H9 (cell line): ENCODE data around the gene LDB2. TPM values are rescaled to one million over a fixed set of nuclear protein-coding genes. Genes with fewer than 3 reads are reported as not detected.

Experiments used
- DNase-seq: peaks from one replicate; pipeline ENCODE4 v3.0.0-alpha.2; 2017
- H2AFZ ChIP-seq: one replicate; pipeline ENCODE4 v1.6.1; 2013; ENCODE audit warnings: mild to moderate bottlenecking, low read length, control low read depth, moderate library complexity
- H2AK5ac ChIP-seq: 2 replicates; pipeline ENCODE4 v1.6.1; 2013; ENCODE audit warnings: low read length, control low read depth, mixed read lengths; ENCODE audit not compliant: insufficient read length
- H2BK120ac ChIP-seq: one replicate; pipeline ENCODE4 v1.6.1; 2013; ENCODE audit warnings: low read depth, mild to moderate bottlenecking, low read length, control low read depth, inconsistent platforms; ENCODE audit not compliant: poor library complexity, severe bottlenecking
- H2BK12ac ChIP-seq: 2 replicates; pipeline ENCODE4 v1.6.1; 2013; ENCODE audit warnings: low read length, control low read depth, mixed read lengths, low read depth; ENCODE audit not compliant: insufficient read length
- H2BK15ac ChIP-seq: 2 replicates; pipeline ENCODE4 v1.6.1; 2013; ENCODE audit warnings: low read depth, low read length, control low read depth
- H2BK20ac ChIP-seq: one replicate; pipeline ENCODE4 v1.6.1; 2013; ENCODE audit warnings: low read depth, mild to moderate bottlenecking, low read length, control low read depth, inconsistent platforms; ENCODE audit not compliant: poor library complexity, severe bottlenecking
- H2BK5ac ChIP-seq: 2 replicates; pipeline ENCODE4 v1.6.1; 2013; ENCODE audit warnings: low read length, control low read depth, mixed read lengths; ENCODE audit not compliant: insufficient read length
- H3K14ac ChIP-seq: 2 replicates; pipeline ENCODE4 v1.6.1; 2013; ENCODE audit warnings: low read length, control low read depth; ENCODE audit not compliant: insufficient read depth
- H3K18ac ChIP-seq: 2 replicates; pipeline ENCODE4 v1.6.1; 2013; ENCODE audit warnings: low read depth, mild to moderate bottlenecking, mixed read lengths, low read length, control low read depth; ENCODE audit not compliant: insufficient read length
- H3K23ac ChIP-seq: 2 replicates; pipeline ENCODE4 v1.6.1; 2013; ENCODE audit warnings: low read length, control low read depth, mixed read lengths, low read depth; ENCODE audit not compliant: insufficient read length
- H3K23me2 ChIP-seq: 2 replicates; pipeline ENCODE4 v1.6.1; 2013; ENCODE audit warnings: low read depth, mild to moderate bottlenecking, mixed read lengths, low read length, control low read depth; ENCODE audit not compliant: insufficient read length, poor library complexity, severe bottlenecking
- H3K27ac ChIP-seq: 2 replicates; pipeline ENCODE4 v1.5.1; 2013; ENCODE audit warnings: low read length, control low read depth, mixed read lengths, low read depth; ENCODE audit not compliant: insufficient read length
- H3K27me3 ChIP-seq: 2 replicates; pipeline ENCODE4 v1.6.1; 2013; ENCODE audit warnings: low read length, control low read depth, inconsistent platforms; ENCODE audit not compliant: insufficient read depth
- H3K4ac ChIP-seq: 2 replicates; pipeline ENCODE4 v1.6.1; 2013; ENCODE audit warnings: low read depth, mild to moderate bottlenecking, control low read depth, inconsistent platforms, low read length, moderate library complexity
- H3K4me1 ChIP-seq: 2 replicates; pipeline ENCODE4 v1.6.1; 2013; ENCODE audit warnings: low read length, control low read depth, inconsistent platforms; ENCODE audit not compliant: insufficient read depth
- H3K4me2 ChIP-seq: 2 replicates; pipeline ENCODE4 v1.6.1; 2013; ENCODE audit warnings: low read length, control low read depth, mixed read lengths; ENCODE audit not compliant: insufficient read length, insufficient read depth
- H3K56ac ChIP-seq: 2 replicates; pipeline ENCODE4 v1.6.1; 2013; ENCODE audit warnings: low read depth, mild to moderate bottlenecking, mixed read lengths, low read length, control low read depth; ENCODE audit not compliant: insufficient read length
- H3K79me1 ChIP-seq: 2 replicates; pipeline ENCODE4 v1.6.1; 2013; ENCODE audit warnings: low read depth, mild to moderate bottlenecking, moderate library complexity, low read length, control low read depth, inconsistent platforms; ENCODE audit not compliant: insufficient read depth, poor library complexity, severe bottlenecking
- H3K79me2 ChIP-seq: 2 replicates; pipeline ENCODE4 v1.6.1; 2013; ENCODE audit warnings: low read length, control low read depth, inconsistent platforms; ENCODE audit not compliant: insufficient read depth
- H3K9ac ChIP-seq: 2 replicates; pipeline ENCODE4 v1.6.1; 2013; ENCODE audit warnings: low read length, control low read depth, mixed read lengths; ENCODE audit not compliant: insufficient read length; ENCODE audit errors: extremely low read depth
- H3K9me3 ChIP-seq: one replicate; pipeline ENCODE4 v1.6.1; 2013; ENCODE audit warnings: low read depth, low read length, inconsistent platforms; ENCODE audit not compliant: control insufficient read depth
- H3T11ph ChIP-seq: one replicate; pipeline ENCODE4 v1.6.1; 2013; ENCODE audit warnings: mild to moderate bottlenecking, low read length, control low read depth, inconsistent platforms
- H4K20me1 ChIP-seq: one replicate; pipeline ENCODE4 v1.6.1; 2013; ENCODE audit not compliant: control insufficient read depth, insufficient read length, insufficient read depth
- H4K5ac ChIP-seq: 2 replicates; pipeline ENCODE4 v1.6.1; 2013; ENCODE audit warnings: low read depth, mild to moderate bottlenecking, mixed read lengths, low read length, control low read depth; ENCODE audit not compliant: insufficient read length
- H4K8ac ChIP-seq: replicated peaks from 2 replicates; pipeline ENCODE4 v1.6.1; 2013; ENCODE audit warnings: low read length, control low read depth, mixed read lengths, low read depth; ENCODE audit not compliant: insufficient read length
- H4K91ac ChIP-seq: 2 replicates; pipeline ENCODE4 v1.6.1; 2013; ENCODE audit warnings: low read depth, mild to moderate bottlenecking, moderate library complexity, mixed read lengths, low read length, control low read depth; ENCODE audit not compliant: insufficient read length
- H3K27ac Mint-ChIP-seq, 3 experiments: 2 replicates in 2 of 3; 3 replicates in 1 of 3; pipeline ENCODE4 v1.8.0; 2020 to 2021; ENCODE audit warnings: mixed read lengths in 3 of 3, mild to moderate bottlenecking in 1 of 3, moderate library complexity in 1 of 3
- H3K27me3 Mint-ChIP-seq: 2 replicates; pipeline ENCODE4 v1.8.0; 2021; ENCODE audit warnings: low read depth, mild to moderate bottlenecking, moderate library complexity, mixed read lengths
- H3K36me3 Mint-ChIP-seq, 3 experiments: 2 replicates in 2 of 3; 3 replicates in 1 of 3; pipeline ENCODE4 v1.8.0; 2020 to 2021; ENCODE audit warnings: low read depth in 3 of 3, mixed read lengths in 3 of 3; ENCODE audit not compliant: insufficient read depth in 1 of 3
- H3K4me1 Mint-ChIP-seq, 2 experiments: 2 replicates each; pipeline ENCODE4 v1.8.0; 2020; ENCODE audit warnings: mixed read lengths in 2 of 2
- H3K4me3 Mint-ChIP-seq, 2 experiments: 2 replicates in 1 of 2; 3 replicates in 1 of 2; pipeline ENCODE4 v1.8.0; 2020 to 2021; ENCODE audit warnings: mild to moderate bottlenecking in 2 of 2, mixed read lengths in 2 of 2, moderate library complexity in 1 of 2
- H3K9me3 Mint-ChIP-seq, 2 experiments: 2 replicates in 1 of 2; 3 replicates in 1 of 2; pipeline ENCODE4 v1.8.0; 2020; ENCODE audit warnings: mild to moderate bottlenecking in 2 of 2, mixed read lengths in 2 of 2, moderate library complexity in 1 of 2
- CTCF ChIP-seq: fragments of 200-600 bp; sonication (generic); conservative IDR thresholded peaks from 3 replicates; pipeline ENCODE4 v1.8.0; 2021; ENCODE audit warnings: antibody characterized with exemption, mild to moderate bottlenecking
- WGBS: extraction: QIAGEN DNeasy Blood & Tissue Kit; methylation state at CpG from one replicate; pipeline ENCODE4 v1.1.7; 2013; ENCODE audit warnings: missing lambda C conversion rate, low lambda C conversion rate, mixed read lengths; ENCODE audit not compliant: insufficient read length; ENCODE audit errors: extremely low coverage; 5-methylcytosine and 5-hydroxymethylcytosine counted together
- total RNA-seq: library from RNA; stranded (reverse); gene quantifications from 2 replicates; pipeline ENCODE4 v1.2.1, GENCODE V29; 2021

The LDB2 gene
- total RNA-seq, 1 experiment from 2014 or later: 22.5 TPM

GRCh38 chr4:16883806-16884205, 14.6 kb downstream of the LDB2 start:
- no peak overlapping the region for H3K4ac ChIP-seq
- no peak overlapping the region for H3K23ac ChIP-seq
- no peak overlapping the region for H2BK12ac ChIP-seq
- no peaks in the 10 kb centered on the region for H4K20me1 ChIP-seq
- no peak overlapping the region for H3K56ac ChIP-seq
- H3K23me2 ChIP-seq: no peaks in the 10 kb centered on the region
- H3K4me1 ChIP-seq: no peaks in the 10 kb centered on the region; the same call in 1 of the 2 replicates
- H3K79me1 ChIP-seq: no peaks in the 10 kb centered on the region
- H3K27ac Mint-ChIP-seq: no peak overlapping the region
- no CpG with 5 or more reads among the region's 4 CpGs for whole genome bisulfite sequencing
- no peak overlapping the region for H3K14ac ChIP-seq
- H2BK120ac ChIP-seq: no peak overlapping the region
- H2BK5ac ChIP-seq: no peak overlapping the region
- H2BK20ac ChIP-seq: no peak overlapping the region
- no peak overlapping the region for H4K5ac ChIP-seq
- no peak overlapping the region for H3K4me3 Mint-ChIP-seq
- DNase-seq: no peak
- H3K27me3 Mint-ChIP-seq: no peaks in the 10 kb centered on the region
- no peak overlapping the region for H4K8ac ChIP-seq
- H3K4me1 Mint-ChIP-seq: peaks cover 7 to 14% of the 10 kb centered on the region in 2 experiments; a peak in 3 of 4 replicates
- H3K9me3 ChIP-seq: peaks cover 6% of the 10 kb centered on the region
- H2BK15ac ChIP-seq: no peak overlapping the region
- no peak overlapping the region for H3T11ph ChIP-seq
- H4K91ac ChIP-seq: no peak overlapping the region
- no peak overlapping the region for H3K18ac ChIP-seq
- no peaks in the 10 kb centered on the region; the same call in 1 of the 2 replicates for H3K79me2 ChIP-seq
- H3K9ac ChIP-seq: no peak overlapping the region
- no peaks in the 10 kb centered on the region for H3K27me3 ChIP-seq
- H3K9me3 Mint-ChIP-seq: peaks cover 10 to 16% of the 10 kb centered on the region in 2 experiments; a peak in 4 of 5 replicates
- H3K27ac ChIP-seq: no peak overlapping the region
- H3K36me3 Mint-ChIP-seq: peaks cover 33 to 42% (median 39%) of the 10 kb centered on the region in 3 experiments
- TF ChIP-seq CTCF: no peak
- no peak overlapping the region for H2AFZ ChIP-seq
- no peak overlapping the region for H3K4me2 ChIP-seq
- no peak overlapping the region for H2AK5ac ChIP-seq
